ENCODE data around the gene CFTR. TPM values are rescaled to one million over a fixed set of nuclear protein-coding genes. Genes with fewer than 3 reads are reported as not detected.

CFTR gene
- total RNA-seq, 1 experiment from 2014 or later: not detected

DNA sequence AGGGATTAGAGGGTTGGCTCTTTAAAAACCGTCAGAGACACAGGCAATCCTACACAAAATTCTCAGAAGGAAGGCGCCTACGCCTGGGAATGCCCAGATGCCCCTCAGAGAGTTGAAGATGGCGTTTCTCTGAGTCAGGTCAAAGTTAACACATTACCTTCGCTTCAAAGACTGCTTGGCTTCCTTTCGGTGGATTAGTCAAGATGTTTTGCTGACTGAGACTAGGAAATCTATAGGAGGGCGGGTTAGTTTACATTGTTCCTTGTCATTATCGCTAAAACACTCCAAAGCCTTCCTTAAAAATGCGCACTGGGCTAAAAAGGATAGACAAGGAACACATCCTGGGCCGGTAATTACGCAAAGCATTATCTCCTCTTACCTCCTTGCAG is 995 bp upstream of the CFTR start:
- Histone ChIP-seq H3K4me2 (ENCODE audit: low read length) (no peak overlapping the region), H3K27me3 (ENCODE audit: insufficient read depth, low read length) (no peaks in the 10 kb centered on the region), H3K79me2 (ENCODE audit: insufficient read depth, low read length) (no peaks in the 10 kb centered on the region), H3K36me3 (ENCODE audit: control insufficient read depth in 1 of 2, insufficient read depth in 2 of 2, low read length in 2 of 2) (no peaks in the 10 kb centered on the region), H3K4me1 (ENCODE audit: control insufficient read depth in 1 of 2, insufficient read depth in 2 of 2, low read length in 2 of 2) (no peaks in the 10 kb centered on the region), H3K9me2 (ENCODE audit: insufficient read depth) (no peaks in the 10 kb centered on the region), H3K9me3 (ENCODE audit: control insufficient read depth in 1 of 2, insufficient read depth in 1 of 2, low read depth in 1 of 2, low read length in 2 of 2) (no peaks in the 10 kb centered on the region), H3K9ac (ENCODE audit: low read length) (no peak overlapping the region), H3K4me3 (replicated peaks in 1 of 2; ENCODE audit: low read depth in 1 of 2, low read length in 2 of 2) (no peak overlapping the region), H2AFZ (ENCODE audit: low read depth, low read length, poor library complexity, severe bottlenecking) (no peak overlapping the region), H3K27ac (ENCODE audit: low read depth, low read length) (no peak overlapping the region), H4K20me1 (ENCODE audit: insufficient read depth) (no peaks in the 10 kb centered on the region)
- BruUV-seq (replicated peaks): no TSS peak
- POLR2A ChIA-PET: no interaction called here
- RAD21 ChIA-PET (ENCODE audit: low non-redundant PET in 1 of 2, low total read pairs in 2 of 2, uncharacterized antibody in 2 of 2, unreplicated experiment in 2 of 2): no interaction called here
- ATAC-seq (no peak), DNase-seq (ENCODE audit: low read depth, low spot score) (no peak)
- TF ChIP-seq, protein P1, sequence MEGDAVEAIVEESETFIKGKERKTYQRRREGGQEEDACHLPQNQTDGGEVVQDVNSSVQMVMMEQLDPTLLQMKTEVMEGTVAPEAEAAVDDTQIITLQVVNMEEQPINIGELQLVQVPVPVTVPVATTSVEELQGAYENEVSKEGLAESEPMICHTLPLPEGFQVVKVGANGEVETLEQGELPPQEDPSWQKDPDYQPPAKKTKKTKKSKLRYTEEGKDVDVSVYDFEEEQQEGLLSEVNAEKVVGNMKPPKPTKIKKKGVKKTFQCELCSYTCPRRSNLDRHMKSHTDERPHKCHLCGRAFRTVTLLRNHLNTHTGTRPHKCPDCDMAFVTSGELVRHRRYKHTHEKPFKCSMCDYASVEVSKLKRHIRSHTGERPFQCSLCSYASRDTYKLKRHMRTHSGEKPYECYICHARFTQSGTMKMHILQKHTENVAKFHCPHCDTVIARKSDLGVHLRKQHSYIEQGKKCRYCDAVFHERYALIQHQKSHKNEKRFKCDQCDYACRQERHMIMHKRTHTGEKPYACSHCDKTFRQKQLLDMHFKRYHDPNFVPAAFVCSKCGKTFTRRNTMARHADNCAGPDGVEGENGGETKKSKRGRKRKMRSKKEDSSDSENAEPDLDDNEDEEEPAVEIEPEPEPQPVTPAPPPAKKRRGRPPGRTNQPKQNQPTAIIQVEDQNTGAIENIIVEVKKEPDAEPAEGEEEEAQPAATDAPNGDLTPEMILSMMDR (IDR thresholded peaks at IDR 0.05 in 2 of 3, conservative IDR thresholded peaks at IDR 0.05 in 1 of 3; ENCODE audit: borderline replicate concordance in 1 of 3, insufficient read depth in 1 of 3, low read depth in 2 of 3, low read length in 2 of 3): no peak
- TF ChIP-seq, protein P2, sequence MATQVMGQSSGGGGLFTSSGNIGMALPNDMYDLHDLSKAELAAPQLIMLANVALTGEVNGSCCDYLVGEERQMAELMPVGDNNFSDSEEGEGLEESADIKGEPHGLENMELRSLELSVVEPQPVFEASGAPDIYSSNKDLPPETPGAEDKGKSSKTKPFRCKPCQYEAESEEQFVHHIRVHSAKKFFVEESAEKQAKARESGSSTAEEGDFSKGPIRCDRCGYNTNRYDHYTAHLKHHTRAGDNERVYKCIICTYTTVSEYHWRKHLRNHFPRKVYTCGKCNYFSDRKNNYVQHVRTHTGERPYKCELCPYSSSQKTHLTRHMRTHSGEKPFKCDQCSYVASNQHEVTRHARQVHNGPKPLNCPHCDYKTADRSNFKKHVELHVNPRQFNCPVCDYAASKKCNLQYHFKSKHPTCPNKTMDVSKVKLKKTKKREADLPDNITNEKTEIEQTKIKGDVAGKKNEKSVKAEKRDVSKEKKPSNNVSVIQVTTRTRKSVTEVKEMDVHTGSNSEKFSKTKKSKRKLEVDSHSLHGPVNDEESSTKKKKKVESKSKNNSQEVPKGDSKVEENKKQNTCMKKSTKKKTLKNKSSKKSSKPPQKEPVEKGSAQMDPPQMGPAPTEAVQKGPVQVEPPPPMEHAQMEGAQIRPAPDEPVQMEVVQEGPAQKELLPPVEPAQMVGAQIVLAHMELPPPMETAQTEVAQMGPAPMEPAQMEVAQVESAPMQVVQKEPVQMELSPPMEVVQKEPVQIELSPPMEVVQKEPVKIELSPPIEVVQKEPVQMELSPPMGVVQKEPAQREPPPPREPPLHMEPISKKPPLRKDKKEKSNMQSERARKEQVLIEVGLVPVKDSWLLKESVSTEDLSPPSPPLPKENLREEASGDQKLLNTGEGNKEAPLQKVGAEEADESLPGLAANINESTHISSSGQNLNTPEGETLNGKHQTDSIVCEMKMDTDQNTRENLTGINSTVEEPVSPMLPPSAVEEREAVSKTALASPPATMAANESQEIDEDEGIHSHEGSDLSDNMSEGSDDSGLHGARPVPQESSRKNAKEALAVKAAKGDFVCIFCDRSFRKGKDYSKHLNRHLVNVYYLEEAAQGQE (IDR thresholded peaks at IDR 0.05; ENCODE audit: low read depth): no peak
- TF ChIP-seq EZH2phosphoT487 (IDR thresholded peaks at IDR 0.05; ENCODE audit: borderline replicate concordance): no peak
- intact Hi-C loops (cut with micrococcal nuclease): no loop called here
- CTCF ChIA-PET: no interaction called here

DNA sequence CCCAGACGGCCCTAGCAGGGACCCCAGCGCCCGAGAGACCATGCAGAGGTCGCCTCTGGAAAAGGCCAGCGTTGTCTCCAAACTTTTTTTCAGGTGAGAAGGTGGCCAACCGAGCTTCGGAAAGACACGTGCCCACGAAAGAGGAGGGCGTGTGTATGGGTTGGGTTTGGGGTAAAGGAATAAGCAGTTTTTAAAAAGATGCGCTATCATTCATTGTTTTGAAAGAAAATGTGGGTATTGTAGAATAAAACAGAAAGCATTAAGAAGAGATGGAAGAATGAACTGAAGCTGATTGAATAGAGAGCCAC is 184 bp downstream of the CFTR start:
- Histone ChIP-seq H3K36me3 (ENCODE audit: control insufficient read depth in 1 of 2, insufficient read depth in 2 of 2, low read length in 2 of 2) (no peaks in the 10 kb centered on the region), H3K4me1 (ENCODE audit: control insufficient read depth in 1 of 2, insufficient read depth in 2 of 2, low read length in 2 of 2) (no peaks in the 10 kb centered on the region), H4K20me1 (ENCODE audit: insufficient read depth) (no peaks in the 10 kb centered on the region), H3K79me2 (ENCODE audit: insufficient read depth, low read length) (no peaks in the 10 kb centered on the region), H3K27me3 (ENCODE audit: insufficient read depth, low read length) (no peaks in the 10 kb centered on the region), H3K9ac (ENCODE audit: low read length) (no peak overlapping the region), H3K27ac (ENCODE audit: low read depth, low read length) (no peak overlapping the region), H3K9me2 (ENCODE audit: insufficient read depth) (no peaks in the 10 kb centered on the region), H3K9me3 (ENCODE audit: control insufficient read depth in 1 of 2, insufficient read depth in 1 of 2, low read depth in 1 of 2, low read length in 2 of 2) (no peaks in the 10 kb centered on the region), H3K4me3 (replicated peaks in 1 of 2; ENCODE audit: low read depth in 1 of 2, low read length in 2 of 2) (no peak overlapping the region), H3K4me2 (ENCODE audit: low read length) (no peak overlapping the region), H2AFZ (ENCODE audit: low read depth, low read length, poor library complexity, severe bottlenecking) (no peak overlapping the region)
- TF ChIP-seq JUND (IDR thresholded peaks at IDR 0.05): no peak
- intact Hi-C loops (cut with micrococcal nuclease): no loop called here
- ATAC-seq: no peak
- ChIA-PET RAD21 (ENCODE audit: low non-redundant PET in 1 of 2, low total read pairs in 2 of 2, uncharacterized antibody in 2 of 2, unreplicated experiment in 2 of 2) (no interaction called here), POLR2A (no interaction called here), CTCF (no interaction called here)
- BruUV-seq (replicated peaks): no TSS peak
- DNase-seq (ENCODE audit: low read depth, low spot score): no peak
